OCI-LY7 (cell line): ENCODE measurements around the gene UBA1.

Source experiments
- EZH2phosphoT487 ChIP-seq: fragments of 200-600 bp; sonication (generic); IDR thresholded peaks from 2 replicates; pipeline ENCODE4 v1.6.1; 2018; ENCODE audit warnings: low read depth, borderline replicate concordance, mild to moderate bottlenecking, mixed run types, antibody characterized with exemption, low read length, moderate library complexity, mixed read lengths
- TF ChIP-seq, protein P1 (sequence below): fragments of 200-600 bp; sonication (generic); conservative IDR thresholded peaks from 2 replicates; pipeline ENCODE4 v1.5.1; 2014; ENCODE audit warnings: mild to moderate bottlenecking, antibody characterized with exemption, low read length, moderate library complexity, mixed read lengths

GRCh38 chrX:47242321-47242720 is 48.7 kb downstream of the UBA1 start:
- TF ChIP-seq, protein P1, sequence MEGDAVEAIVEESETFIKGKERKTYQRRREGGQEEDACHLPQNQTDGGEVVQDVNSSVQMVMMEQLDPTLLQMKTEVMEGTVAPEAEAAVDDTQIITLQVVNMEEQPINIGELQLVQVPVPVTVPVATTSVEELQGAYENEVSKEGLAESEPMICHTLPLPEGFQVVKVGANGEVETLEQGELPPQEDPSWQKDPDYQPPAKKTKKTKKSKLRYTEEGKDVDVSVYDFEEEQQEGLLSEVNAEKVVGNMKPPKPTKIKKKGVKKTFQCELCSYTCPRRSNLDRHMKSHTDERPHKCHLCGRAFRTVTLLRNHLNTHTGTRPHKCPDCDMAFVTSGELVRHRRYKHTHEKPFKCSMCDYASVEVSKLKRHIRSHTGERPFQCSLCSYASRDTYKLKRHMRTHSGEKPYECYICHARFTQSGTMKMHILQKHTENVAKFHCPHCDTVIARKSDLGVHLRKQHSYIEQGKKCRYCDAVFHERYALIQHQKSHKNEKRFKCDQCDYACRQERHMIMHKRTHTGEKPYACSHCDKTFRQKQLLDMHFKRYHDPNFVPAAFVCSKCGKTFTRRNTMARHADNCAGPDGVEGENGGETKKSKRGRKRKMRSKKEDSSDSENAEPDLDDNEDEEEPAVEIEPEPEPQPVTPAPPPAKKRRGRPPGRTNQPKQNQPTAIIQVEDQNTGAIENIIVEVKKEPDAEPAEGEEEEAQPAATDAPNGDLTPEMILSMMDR: no peak
- no peak for TF ChIP-seq EZH2phosphoT487
